ENCODE results near the gene RMDN3. TPM values are rescaled to one million over a fixed set of nuclear protein-coding genes. Genes with fewer than 3 reads are reported as not detected.

Gene RMDN3
- total and polyA plus RNA-seq, 2 of the 13 experiments (the other 11 are each of a cell fraction or from before 2014, with no cell fraction given): 16.8 to 19.5 TPM

- TF ChIP-seq IRF9 (CRISPR knock-in tag; IDR thresholded peaks at IDR 0.05; ENCODE audit: borderline replicate concordance): 0 out of 2 replicates have a peak, but pooled peaks have one; percentile 43
- TF ChIP-seq PRDM15 (CRISPR knock-in tag; IDR thresholded peaks at IDR 0.05): no peak
- TF ChIP-seq REL (CRISPR knock-in tag; conservative IDR thresholded peaks at IDR 0.05): no peak
- no peak; the same call in 1 of the 2 replicates for TF ChIP-seq ZNF142 (CRISPR knock-in tag; IDR thresholded peaks at IDR 0.05)
- TF ChIP-seq SOX6 (IDR thresholded peaks at IDR 0.05): no peak
- TF ChIP-seq SOX6 (CRISPR knock-in tag; IDR thresholded peaks at IDR 0.05): no peak; the same call in 1 of the 2 replicates
- TF ChIP-seq DBP (CRISPR knock-in tag; IDR thresholded peaks at IDR 0.05; ENCODE audit: not compliant biosample characterization): no peak
- peak; percentile 70 for TF ChIP-seq ZNF691 (CRISPR knock-in tag; IDR thresholded peaks at IDR 0.05; ENCODE audit: borderline replicate concordance, low read depth)
- TF ChIP-seq ZNF30 (CRISPR knock-in tag; IDR thresholded peaks at IDR 0.05): no peak
- TF ChIP-seq ZBTB20 (CRISPR knock-in tag; IDR thresholded peaks at IDR 0.05; ENCODE audit: borderline replicate concordance, low read depth): no peak
- peak; percentile 77 for TF ChIP-seq XRCC5 (optimal IDR thresholded peaks at IDR 0.05; ENCODE audit: low read length)
- no peak for TF ChIP-seq ZNF18 (CRISPR knock-in tag; IDR thresholded peaks at IDR 0.05; ENCODE audit: insufficient replicate concordance)
These were observed at the start of gene RMDN3 (continued) for GRCh38 chr15:40754883-40755811.

All from HepG2 (cell line).